ENCODE measurements around the gene HM13.
"Not testable (repeated sequence)": the region's sequence is repeated elsewhere in the genome, so short reads cannot be mapped to it uniquely, and the experiment has no call there.

HM13 gene, protein sequence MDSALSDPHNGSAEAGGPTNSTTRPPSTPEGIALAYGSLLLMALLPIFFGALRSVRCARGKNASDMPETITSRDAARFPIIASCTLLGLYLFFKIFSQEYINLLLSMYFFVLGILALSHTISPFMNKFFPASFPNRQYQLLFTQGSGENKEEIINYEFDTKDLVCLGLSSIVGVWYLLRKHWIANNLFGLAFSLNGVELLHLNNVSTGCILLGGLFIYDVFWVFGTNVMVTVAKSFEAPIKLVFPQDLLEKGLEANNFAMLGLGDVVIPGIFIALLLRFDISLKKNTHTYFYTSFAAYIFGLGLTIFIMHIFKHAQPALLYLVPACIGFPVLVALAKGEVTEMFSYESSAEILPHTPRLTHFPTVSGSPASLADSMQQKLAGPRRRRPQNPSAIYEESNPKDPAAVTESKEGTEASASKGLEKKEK

DNA sequence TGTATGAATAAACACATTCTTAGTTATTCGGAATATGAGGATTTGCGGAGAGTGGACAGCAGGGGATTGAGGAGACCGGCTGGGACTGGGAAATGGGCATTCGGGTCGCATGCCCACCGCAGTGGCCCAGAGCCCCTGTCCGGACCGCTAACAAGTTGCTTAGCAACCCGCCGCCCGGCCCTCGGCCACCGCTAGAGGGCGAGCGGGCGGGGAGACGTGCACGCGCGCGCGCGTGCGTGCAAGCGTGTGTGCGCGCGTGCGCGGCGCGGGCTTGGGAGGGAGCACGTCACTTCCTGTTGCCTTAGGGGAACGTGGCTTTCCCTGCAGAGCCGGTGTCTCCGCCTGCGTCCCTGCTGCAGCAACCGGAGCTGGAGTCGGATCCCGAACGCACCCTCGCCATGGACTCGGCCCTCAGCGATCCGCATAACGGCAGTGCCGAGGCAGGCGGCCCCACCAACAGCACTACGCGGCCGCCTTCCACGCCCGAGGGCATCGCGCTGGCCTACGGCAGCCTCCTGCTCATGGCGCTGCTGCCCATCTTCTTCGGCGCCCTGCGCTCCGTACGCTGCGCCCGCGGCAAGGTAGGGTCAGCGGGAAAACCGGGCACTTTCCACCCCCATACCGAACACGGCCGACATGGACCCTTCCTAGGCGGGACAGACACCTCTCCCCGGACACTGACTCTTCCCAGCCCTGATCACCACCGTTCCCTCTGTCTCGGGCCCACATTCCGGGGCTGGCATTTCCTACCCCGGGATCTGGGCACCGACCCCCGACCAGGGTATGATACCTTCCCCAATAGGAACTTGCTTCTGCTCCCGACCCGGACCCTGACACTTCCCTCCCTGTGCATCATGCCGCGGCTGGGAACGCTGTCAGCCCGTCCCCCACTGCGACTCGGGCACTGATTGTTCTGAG, at the start of gene HM13:
TSS of gene HM13 (plus strand) at position 289 of the 918 bp plus-strand sequence. CDS start at position 399, 110 bp downstream.
- Histone ChIP-seq H3K27me3 (ENCODE audit: control insufficient read depth, insufficient read depth, low read length) (no peaks in the 10 kb centered on the region), H3K79me2 (peaks cover 48% of the 10 kb centered on the region), H3K27ac (peak within 1 kb of the TSS; percentile 50), H3K9ac (peak within 1 kb of the TSS; percentile 40), H3K4me2 (ENCODE audit: low read length) (peak within 1 kb of the TSS; percentile 52), H3K4me3 (ENCODE audit: low read depth, low read length) (peak within 1 kb of the TSS; percentile 79), H3K36me3 (ENCODE audit: control insufficient read depth, insufficient read depth, low read length) (no peaks in the 10 kb centered on the region), H2AFZ (peak within 1 kb of the TSS; percentile 97), H3K9me3 (ENCODE audit: control insufficient read depth, low read length) (no peaks in the 10 kb centered on the region), H3K4me1 (peaks cover 17% of the 10 kb centered on the region)
- TF ChIP-seq, protein P1, sequence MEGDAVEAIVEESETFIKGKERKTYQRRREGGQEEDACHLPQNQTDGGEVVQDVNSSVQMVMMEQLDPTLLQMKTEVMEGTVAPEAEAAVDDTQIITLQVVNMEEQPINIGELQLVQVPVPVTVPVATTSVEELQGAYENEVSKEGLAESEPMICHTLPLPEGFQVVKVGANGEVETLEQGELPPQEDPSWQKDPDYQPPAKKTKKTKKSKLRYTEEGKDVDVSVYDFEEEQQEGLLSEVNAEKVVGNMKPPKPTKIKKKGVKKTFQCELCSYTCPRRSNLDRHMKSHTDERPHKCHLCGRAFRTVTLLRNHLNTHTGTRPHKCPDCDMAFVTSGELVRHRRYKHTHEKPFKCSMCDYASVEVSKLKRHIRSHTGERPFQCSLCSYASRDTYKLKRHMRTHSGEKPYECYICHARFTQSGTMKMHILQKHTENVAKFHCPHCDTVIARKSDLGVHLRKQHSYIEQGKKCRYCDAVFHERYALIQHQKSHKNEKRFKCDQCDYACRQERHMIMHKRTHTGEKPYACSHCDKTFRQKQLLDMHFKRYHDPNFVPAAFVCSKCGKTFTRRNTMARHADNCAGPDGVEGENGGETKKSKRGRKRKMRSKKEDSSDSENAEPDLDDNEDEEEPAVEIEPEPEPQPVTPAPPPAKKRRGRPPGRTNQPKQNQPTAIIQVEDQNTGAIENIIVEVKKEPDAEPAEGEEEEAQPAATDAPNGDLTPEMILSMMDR (IDR thresholded peaks at IDR 0.05), result peak; percentile 98

DNA sequence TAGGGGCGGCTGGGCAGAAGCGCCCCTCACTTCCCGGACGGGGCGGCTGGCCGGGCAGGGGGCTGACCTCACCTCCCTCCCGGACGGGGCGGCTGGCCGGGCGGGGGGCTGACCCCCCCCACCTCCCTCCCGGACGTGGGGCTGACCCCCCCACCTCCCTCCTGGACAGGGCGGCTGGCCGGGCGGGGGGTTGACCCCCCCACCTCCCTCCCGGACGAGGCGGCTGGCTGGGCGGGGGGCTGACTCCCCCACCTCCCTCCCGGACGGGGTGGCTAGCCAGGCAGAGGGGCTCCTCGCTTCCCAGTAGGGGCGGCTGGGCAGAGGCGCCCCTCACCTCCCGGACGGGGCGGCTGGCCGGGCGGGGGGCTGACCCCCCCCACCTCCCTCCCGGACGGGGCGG, 43.3 kb upstream of the HM13 start:
- not testable (repeated sequence) for H3K4me3 ChIP-seq (ENCODE audit: low read depth, low read length); H3K36me3 ChIP-seq (ENCODE audit: control insufficient read depth, insufficient read depth, low read length); H3K27me3 ChIP-seq (ENCODE audit: control insufficient read depth, insufficient read depth, low read length); H2AFZ ChIP-seq; H3K4me2 ChIP-seq (ENCODE audit: low read length); H3K4me1 ChIP-seq; H3K9ac ChIP-seq; H3K9me3 ChIP-seq (ENCODE audit: control insufficient read depth, low read length); H3K27ac ChIP-seq; H3K79me2 ChIP-seq

- H3K4me2 ChIP-seq (ENCODE audit: low read length), result no peak overlapping the region
- H3K36me3 ChIP-seq (ENCODE audit: control insufficient read depth, insufficient read depth, low read length), result no peaks in the 10 kb centered on the region
- TF ChIP-seq, protein P1 (IDR thresholded peaks at IDR 0.05), result no peak
- H3K9me3 ChIP-seq (ENCODE audit: control insufficient read depth, low read length), result no peaks in the 10 kb centered on the region
- no peaks in the 10 kb centered on the region for H3K4me1 ChIP-seq
- no peak overlapping the region for H3K4me3 ChIP-seq (ENCODE audit: low read depth, low read length)
- H3K27ac ChIP-seq, result no peak overlapping the region
- no peak overlapping the region for H2AFZ ChIP-seq
- H3K27me3 ChIP-seq (ENCODE audit: control insufficient read depth, insufficient read depth, low read length), result no peaks in the 10 kb centered on the region
- no peaks in the 10 kb centered on the region for H3K79me2 ChIP-seq
- H3K9ac ChIP-seq, result no peak overlapping the region
Observed at GRCh38 chr20:31472395-31473330, 41.6 kb upstream of the HM13 start.

- Histone ChIP-seq H3K9me3 (ENCODE audit: control insufficient read depth, low read length) (no peaks in the 10 kb centered on the region), H3K4me2 (ENCODE audit: low read length) (no peak overlapping the region), H3K27me3 (ENCODE audit: control insufficient read depth, insufficient read depth, low read length) (no peaks in the 10 kb centered on the region), H3K36me3 (ENCODE audit: control insufficient read depth, insufficient read depth, low read length) (no peaks in the 10 kb centered on the region), H3K27ac (no peak overlapping the region), H3K4me3 (ENCODE audit: low read depth, low read length) (no peak overlapping the region), H3K4me1 (no peaks in the 10 kb centered on the region), H3K9ac (no peak overlapping the region), H3K79me2 (no peaks in the 10 kb centered on the region), H2AFZ (no peak overlapping the region)
- TF ChIP-seq, protein P1 (IDR thresholded peaks at IDR 0.05), result no peak
Observed at GRCh38 chr20:31473331-31474096, 40.7 kb upstream of the HM13 start.
